ENCODE data around the gene KCTD17. TPM values are rescaled to one million over a fixed set of nuclear protein-coding genes. Genes with fewer than 3 reads are reported as not detected.

Gene KCTD17
- total and polyA plus RNA-seq, 2 experiments from 2014 or later = 38.4 to 49.5 TPM

GRCh38 chr22:37075822-37076433, 24.4 kb downstream of the KCTD17 start:
- no peak for TF ChIP-seq CTCF (IDR thresholded peaks at IDR 0.05; ENCODE audit: low read depth, low read length)
- Histone ChIP-seq H3K9me3 (ENCODE audit: low read depth) (no peaks in the 10 kb centered on the region), H3K4me3 (no peak overlapping the region), H3K36me3 (no peaks in the 10 kb centered on the region), H3K4me1 (ENCODE audit: low read depth) (no peaks in the 10 kb centered on the region), H3K27ac (no peak overlapping the region), H3K27me3 (peaks cover 47% of the 10 kb centered on the region)
- DNase-seq (ENCODE audit: low read depth in 1 of 2, low spot score in 1 of 2) = no peak

GRCh38 chr22:37077802-37078448, 26.4 kb downstream of the KCTD17 start:
- DNase-seq (ENCODE audit: low read depth in 1 of 2, low spot score in 1 of 2) = peak; percentile 66 to 72
- Histone ChIP-seq H3K27me3 (peaks cover 39% of the 10 kb centered on the region), H3K27ac (no peak overlapping the region)

GRCh38 chr22:37079158-37079557, 27.6 kb downstream of the KCTD17 start:
- Histone ChIP-seq H3K36me3 (no peaks in the 10 kb centered on the region), H3K27ac (no peak overlapping the region), H3K4me1 (ENCODE audit: low read depth) (no peaks in the 10 kb centered on the region), H3K9me3 (ENCODE audit: low read depth) (no peaks in the 10 kb centered on the region), H3K4me3 (no peak overlapping the region), H3K27me3 (peaks cover 29% of the 10 kb centered on the region)
- no peak for TF ChIP-seq CTCF (IDR thresholded peaks at IDR 0.05; ENCODE audit: low read depth, low read length)
- no peak for DNase-seq (ENCODE audit: low read depth in 1 of 2, low spot score in 1 of 2)

More at GRCh38 chr22:37077802-37078448, 26.4 kb downstream of the KCTD17 start:
- H3K36me3 ChIP-seq = no peaks in the 10 kb centered on the region
- no peaks in the 10 kb centered on the region for H3K9me3 ChIP-seq (ENCODE audit: low read depth)
- H3K4me3 ChIP-seq = no peak overlapping the region
- H3K4me1 ChIP-seq (ENCODE audit: low read depth) = no peaks in the 10 kb centered on the region
- TF ChIP-seq CTCF (IDR thresholded peaks at IDR 0.05; ENCODE audit: low read depth, low read length) = peak; percentile 100

GRCh38 chr22:37079668-37080171, 28.2 kb downstream of the KCTD17 start:
- Histone ChIP-seq H3K4me3 (no peak overlapping the region), H3K9me3 (ENCODE audit: low read depth) (no peaks in the 10 kb centered on the region), H3K27ac (no peak overlapping the region), H3K27me3 (peaks cover 24% of the 10 kb centered on the region), H3K4me1 (ENCODE audit: low read depth) (no peaks in the 10 kb centered on the region), H3K36me3 (no peaks in the 10 kb centered on the region)
- peak in 1 of 2 donors; percentile 61 for DNase-seq (ENCODE audit: low read depth in 1 of 2, low spot score in 1 of 2)
- no peak for TF ChIP-seq CTCF (IDR thresholded peaks at IDR 0.05; ENCODE audit: low read depth, low read length)

- peaks cover 16% of the 10 kb centered on the region for H3K27me3 ChIP-seq
- H3K36me3 ChIP-seq = no peaks in the 10 kb centered on the region
- no peak for TF ChIP-seq CTCF (IDR thresholded peaks at IDR 0.05; ENCODE audit: low read depth, low read length)
- H3K27ac ChIP-seq = no peak overlapping the region
- no peak for DNase-seq (ENCODE audit: low read depth in 1 of 2, low spot score in 1 of 2)
- no peaks in the 10 kb centered on the region for H3K4me1 ChIP-seq (ENCODE audit: low read depth)
- H3K4me3 ChIP-seq = no peak overlapping the region
- H3K9me3 ChIP-seq (ENCODE audit: low read depth) = no peaks in the 10 kb centered on the region
Measured at GRCh38 chr22:37080438-37080837, 28.9 kb downstream of the KCTD17 start.

Data from cardiac muscle cell (in vitro differentiated cells and primary cell).